OCI-LY1 (cell line): ENCODE results near the gene SLC39A12.

ENCODE experiments used
- H2AFZ ChIP-seq: fragments of 200-600 bp; sonication (generic), shearing (Covaris generic); 2 replicates; pipeline ENCODE4 v1.6.0; 2014; ENCODE audit warnings: antibody characterized with exemption, mild to moderate bottlenecking, low read length
- H3F3A ChIP-seq: fragments of 200-600 bp; sonication (generic), shearing (Covaris generic); 2 replicates; pipeline ENCODE4 v1.6.0; 2014; ENCODE audit warnings: mild to moderate bottlenecking, antibody characterized with exemption, low read length, moderate library complexity; ENCODE audit not compliant: insufficient read depth
- H3K27ac ChIP-seq: fragments of 200-600 bp; sonication (generic); 2 replicates; pipeline ENCODE4 v1.5.1; 2014; ENCODE audit warnings: low read length, mixed run types, mild to moderate bottlenecking, low read depth; ENCODE audit not compliant: poor library complexity, severe bottlenecking
- H3K27me3 ChIP-seq: fragments of 200-600 bp; sonication (generic); 2 replicates; pipeline ENCODE4 v1.6.0; 2014; ENCODE audit warnings: antibody characterized with exemption, mild to moderate bottlenecking, low read length, moderate library complexity; ENCODE audit not compliant: insufficient read depth
- H3K36me3 ChIP-seq: fragments of 200-600 bp; sonication (generic); 2 replicates; pipeline ENCODE4 v1.6.1; 2014; ENCODE audit warnings: mild to moderate bottlenecking, antibody characterized with exemption, low read length, moderate library complexity, mixed read lengths; ENCODE audit not compliant: insufficient read depth
- H3K4me1 ChIP-seq: fragments of 200-600 bp; sonication (generic); 2 replicates; pipeline ENCODE4 v1.5.1; 2014; ENCODE audit warnings: mild to moderate bottlenecking, low read length, moderate library complexity; ENCODE audit not compliant: insufficient read depth, severe bottlenecking
- H3K4me2 ChIP-seq: fragments of 200-600 bp; sonication (generic), shearing (Covaris generic); 2 replicates; pipeline ENCODE4 v1.6.1; 2014; ENCODE audit warnings: low read length
- H3K4me3 ChIP-seq: fragments of 200-600 bp; sonication (generic); 2 replicates; pipeline ENCODE4 v1.5.1; 2014; ENCODE audit warnings: low read length, low read depth, mild to moderate bottlenecking, mixed read lengths; ENCODE audit not compliant: poor library complexity, severe bottlenecking
- H3K79me2 ChIP-seq: fragments of 200-600 bp; shearing (Covaris generic); 2 replicates; pipeline ENCODE4 v1.6.1; 2016; ENCODE audit warnings: mixed run types, low read length, mixed read lengths; ENCODE audit not compliant: insufficient read depth
- H3K9ac ChIP-seq: fragments of 200-600 bp; sonication (generic), shearing (Covaris generic); 2 replicates; pipeline ENCODE4 v1.6.1; 2014; ENCODE audit warnings: mild to moderate bottlenecking, low read length, mixed read lengths
- H3K9me2 ChIP-seq: fragments of 200-600 bp; sonication (generic), shearing (Covaris generic); 2 replicates; pipeline ENCODE4 v1.6.1; 2014; ENCODE audit warnings: low read depth, mild to moderate bottlenecking, low read length, mixed read lengths
- H3K9me3 ChIP-seq: fragments of 200-600 bp; shearing (Covaris generic); 2 replicates; pipeline ENCODE4 v1.6.1; 2014; ENCODE audit warnings: low read length, mixed read lengths
- H4K20me1 ChIP-seq: fragments of 200-600 bp; sonication (generic), shearing (Covaris generic); 2 replicates; pipeline ENCODE4 v1.6.0; 2016; ENCODE audit warnings: mild to moderate bottlenecking, low read length; ENCODE audit not compliant: insufficient read depth
- CTCF ChIP-seq: fragments of 200-600 bp; sonication (generic), shearing (Covaris generic); IDR thresholded peaks from 2 replicates; pipeline ENCODE4 v1.5.1; 2017; ENCODE audit warnings: mild to moderate bottlenecking, antibody characterized with exemption, low read length, moderate library complexity, mixed read lengths
- EZH2 ChIP-seq: fragments of 200-600 bp; sonication (generic), shearing (Covaris generic); IDR thresholded peaks from 2 replicates; pipeline ENCODE4 v1.8.0; 2017; ENCODE audit warnings: borderline replicate concordance, mixed run types, mild to moderate bottlenecking, antibody characterized with exemption, low read length, moderate library complexity, mixed read lengths

The SLC39A12 gene

GRCh38 chr10:18066947-18067346 lies 115.2 kb downstream of the SLC39A12 start:
- TF ChIP-seq CTCF (no peak), EZH2 (no peak)
- Histone ChIP-seq H3K4me2 (no peak overlapping the region), H3K79me2 (no peaks in the 10 kb centered on the region)

DNA sequence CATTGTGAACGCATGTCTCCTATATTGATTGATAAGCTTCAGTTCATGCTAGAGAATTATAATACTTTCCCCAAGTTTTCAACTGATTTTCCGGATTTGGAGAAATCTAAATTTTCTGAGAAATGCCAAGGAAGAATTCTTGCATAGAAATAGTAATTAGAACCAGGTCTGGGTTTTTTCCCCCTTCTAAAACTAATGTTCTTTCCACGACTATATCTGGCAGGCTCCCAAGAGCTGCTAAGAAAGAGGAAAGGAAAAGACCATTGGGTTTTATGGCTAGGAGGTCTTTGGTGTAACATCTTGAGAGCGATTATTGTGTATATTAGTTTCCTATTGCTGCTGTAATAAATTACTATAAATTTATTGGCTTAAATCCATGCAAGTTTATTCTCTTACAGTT lies 116.7 kb downstream of the SLC39A12 start:
- no peaks in the 10 kb centered on the region for H3K9me3 ChIP-seq
- no peaks in the 10 kb centered on the region for H3K9me2 ChIP-seq
- H3K27me3 ChIP-seq = no peaks in the 10 kb centered on the region
- no peak overlapping the region for H2AFZ ChIP-seq
- H4K20me1 ChIP-seq = no peaks in the 10 kb centered on the region
- no peak overlapping the region for H3K27ac ChIP-seq
- no peak overlapping the region for H3K4me3 ChIP-seq
- no peaks in the 10 kb centered on the region for H3F3A ChIP-seq
- TF ChIP-seq CTCF (no peak), EZH2 (no peak)
- no peak overlapping the region for H3K4me2 ChIP-seq
- no peaks in the 10 kb centered on the region for H3K36me3 ChIP-seq
- H3K9ac ChIP-seq = no peak overlapping the region
- H3K4me1 ChIP-seq = no peaks in the 10 kb centered on the region
- no peaks in the 10 kb centered on the region for H3K79me2 ChIP-seq

More at GRCh38 chr10:18066947-18067346, 115.2 kb downstream of the SLC39A12 start:
- H4K20me1 ChIP-seq = no peaks in the 10 kb centered on the region
- H3K9me2 ChIP-seq = no peaks in the 10 kb centered on the region
- H3F3A ChIP-seq = no peaks in the 10 kb centered on the region
- H3K4me1 ChIP-seq = no peaks in the 10 kb centered on the region
- no peaks in the 10 kb centered on the region for H3K36me3 ChIP-seq
- no peak overlapping the region for H3K4me3 ChIP-seq
- H3K27ac ChIP-seq = no peak overlapping the region
- H3K27me3 ChIP-seq = no peaks in the 10 kb centered on the region
- H3K9ac ChIP-seq = no peak overlapping the region
- H2AFZ ChIP-seq = no peak overlapping the region
- H3K9me3 ChIP-seq = no peaks in the 10 kb centered on the region

DNA sequence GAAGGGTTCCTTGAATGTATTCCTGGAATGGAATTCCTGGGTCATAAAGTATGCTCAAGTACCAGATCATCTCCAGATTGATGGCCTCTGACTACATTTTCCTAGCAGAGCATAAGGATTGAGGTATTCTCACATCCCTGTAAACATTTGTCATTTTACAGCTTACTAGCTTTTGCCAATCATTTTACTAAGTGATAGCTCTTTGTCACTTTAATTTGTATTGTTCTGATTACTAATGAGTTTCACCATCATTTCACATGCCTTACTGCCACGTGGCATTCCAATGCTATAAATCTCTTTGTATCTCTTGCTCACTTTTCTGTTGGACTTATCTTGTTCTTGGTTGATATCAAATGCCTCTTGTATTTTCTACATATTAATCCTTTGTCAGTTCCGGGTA lies 119.9 kb downstream of the SLC39A12 start:
- no peaks in the 10 kb centered on the region for H3K79me2 ChIP-seq
- H3K4me3 ChIP-seq = no peak overlapping the region
- H2AFZ ChIP-seq = no peak overlapping the region
- no peaks in the 10 kb centered on the region for H3K4me1 ChIP-seq
- no peaks in the 10 kb centered on the region for H3F3A ChIP-seq
- TF ChIP-seq CTCF = no peak
- H3K4me2 ChIP-seq = no peak overlapping the region
- no peak overlapping the region for H3K27ac ChIP-seq
- no peaks in the 10 kb centered on the region for H3K9me3 ChIP-seq
- H3K9me2 ChIP-seq = no peaks in the 10 kb centered on the region
- H3K36me3 ChIP-seq = no peaks in the 10 kb centered on the region
- H4K20me1 ChIP-seq = no peaks in the 10 kb centered on the region
- H3K27me3 ChIP-seq = no peaks in the 10 kb centered on the region
- H3K9ac ChIP-seq = no peak overlapping the region
